Superior temporal gyrus (tissue), 1 donor: ENCODE data around the gene ACE.

Experiments used
- DNase-seq: peaks from one replicate; pipeline ENCODE4 v3.0.0-alpha.2; 2016; ENCODE audit errors: extremely low spot score

The ACE gene

DNA sequence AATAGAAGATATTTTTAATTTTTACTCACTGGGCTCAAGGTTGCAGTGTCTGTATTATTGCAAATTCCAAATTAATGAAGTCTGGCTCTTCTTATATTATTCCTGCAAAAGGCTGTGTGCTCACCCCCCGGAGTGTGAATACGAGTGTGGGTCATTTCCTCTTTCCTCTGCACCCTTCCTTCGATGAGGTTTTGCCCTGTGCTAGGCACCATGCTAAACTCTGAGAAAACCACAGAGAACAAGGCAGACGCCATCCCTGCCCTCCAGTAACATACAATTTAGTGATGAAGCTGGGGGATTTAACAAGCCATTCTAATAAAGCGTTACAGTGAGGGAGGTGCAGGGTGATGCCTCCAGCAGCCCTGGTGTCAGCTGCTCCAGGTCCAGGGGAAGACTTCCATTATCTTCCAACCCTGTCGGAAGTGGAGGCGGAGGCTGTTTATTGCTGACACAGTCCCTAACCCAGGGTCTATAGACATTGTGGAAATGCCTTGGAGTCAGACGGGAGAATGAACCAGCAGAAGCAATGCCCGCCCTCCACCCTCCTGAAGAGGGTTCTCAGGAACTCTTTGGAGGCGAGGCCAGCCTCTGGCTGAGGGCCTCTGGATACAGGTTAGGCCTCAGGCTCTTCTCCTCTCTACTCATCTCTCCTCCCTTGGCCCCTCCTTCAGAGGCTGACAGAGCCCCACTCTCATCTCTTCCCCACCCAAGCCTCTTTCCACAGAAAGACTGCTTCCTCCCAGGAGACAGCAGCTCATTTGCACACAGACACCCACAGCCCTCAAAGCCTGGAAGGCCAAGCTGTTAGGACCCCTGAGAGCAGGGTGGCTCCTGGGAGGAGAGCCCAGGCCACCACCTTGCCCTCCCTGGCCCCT is 2.0 kb upstream of the ACE start:
- DNase-seq = no peak

DNA sequence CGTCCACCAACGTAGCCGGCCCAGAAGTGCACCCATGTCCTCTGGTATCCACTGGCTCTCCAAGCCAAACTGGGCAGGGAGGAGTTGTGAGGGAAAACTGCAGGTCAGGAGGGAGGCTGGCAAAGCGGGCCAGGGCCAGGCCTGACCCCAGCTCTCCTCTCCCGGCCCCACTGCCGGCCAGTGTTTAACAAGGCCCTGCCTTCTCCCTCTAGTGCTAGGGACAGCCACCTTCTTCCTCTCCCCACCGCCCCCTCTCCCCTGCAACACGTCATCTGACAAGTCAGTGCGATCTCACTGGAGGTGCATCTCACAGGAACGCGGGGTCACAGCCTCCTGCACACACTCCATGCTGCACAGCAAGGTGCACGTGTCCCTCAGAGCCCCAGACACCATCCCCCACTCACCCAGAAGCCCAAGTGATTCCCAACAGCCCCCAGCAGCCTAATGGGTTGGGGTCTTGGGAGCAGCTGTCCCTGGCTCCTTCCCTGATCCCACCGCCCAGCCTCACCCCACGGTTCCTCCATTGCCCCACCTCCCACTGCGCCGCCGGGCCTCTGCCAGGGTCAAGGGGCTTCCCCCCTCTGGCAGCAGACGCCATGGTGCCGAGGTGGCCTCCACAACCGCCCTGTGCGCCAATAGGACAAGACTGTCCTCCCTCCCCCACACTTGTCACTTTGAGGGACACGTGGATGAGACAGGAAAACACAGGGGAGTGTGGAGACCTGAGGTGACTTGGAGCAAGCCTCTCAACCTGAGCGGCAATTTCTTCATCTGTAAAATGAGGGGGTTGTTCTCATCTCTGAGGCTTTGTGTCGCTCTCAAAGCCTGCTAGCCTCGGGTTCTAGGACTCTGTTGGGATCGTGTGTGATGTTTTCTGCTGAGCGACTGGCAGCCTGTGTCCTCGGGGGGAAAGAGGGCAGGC is 1.1 kb upstream of the ACE start:
- DNase-seq = no peak

DNA sequence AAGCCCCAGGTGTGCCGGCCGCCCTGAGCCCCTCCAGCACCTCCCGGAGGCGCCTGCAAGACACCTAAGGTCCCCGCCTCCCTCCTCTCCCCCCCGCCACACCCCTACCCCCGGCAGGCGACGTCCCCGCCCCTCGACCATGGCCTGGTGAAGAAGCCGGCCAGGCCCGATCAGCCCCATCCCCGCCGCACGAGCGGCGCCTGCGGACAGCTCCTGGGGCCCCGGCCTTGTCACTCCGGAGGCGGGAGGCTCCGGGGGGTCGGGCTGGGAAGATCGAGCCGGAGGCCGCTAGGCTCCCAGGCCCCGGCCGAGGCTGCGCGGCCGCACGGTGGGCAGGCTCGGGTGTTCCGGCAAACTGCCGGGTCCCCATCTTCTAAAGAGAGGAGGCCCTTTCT is 405 bp upstream of the ACE start:
- no peak for DNase-seq

DNA sequence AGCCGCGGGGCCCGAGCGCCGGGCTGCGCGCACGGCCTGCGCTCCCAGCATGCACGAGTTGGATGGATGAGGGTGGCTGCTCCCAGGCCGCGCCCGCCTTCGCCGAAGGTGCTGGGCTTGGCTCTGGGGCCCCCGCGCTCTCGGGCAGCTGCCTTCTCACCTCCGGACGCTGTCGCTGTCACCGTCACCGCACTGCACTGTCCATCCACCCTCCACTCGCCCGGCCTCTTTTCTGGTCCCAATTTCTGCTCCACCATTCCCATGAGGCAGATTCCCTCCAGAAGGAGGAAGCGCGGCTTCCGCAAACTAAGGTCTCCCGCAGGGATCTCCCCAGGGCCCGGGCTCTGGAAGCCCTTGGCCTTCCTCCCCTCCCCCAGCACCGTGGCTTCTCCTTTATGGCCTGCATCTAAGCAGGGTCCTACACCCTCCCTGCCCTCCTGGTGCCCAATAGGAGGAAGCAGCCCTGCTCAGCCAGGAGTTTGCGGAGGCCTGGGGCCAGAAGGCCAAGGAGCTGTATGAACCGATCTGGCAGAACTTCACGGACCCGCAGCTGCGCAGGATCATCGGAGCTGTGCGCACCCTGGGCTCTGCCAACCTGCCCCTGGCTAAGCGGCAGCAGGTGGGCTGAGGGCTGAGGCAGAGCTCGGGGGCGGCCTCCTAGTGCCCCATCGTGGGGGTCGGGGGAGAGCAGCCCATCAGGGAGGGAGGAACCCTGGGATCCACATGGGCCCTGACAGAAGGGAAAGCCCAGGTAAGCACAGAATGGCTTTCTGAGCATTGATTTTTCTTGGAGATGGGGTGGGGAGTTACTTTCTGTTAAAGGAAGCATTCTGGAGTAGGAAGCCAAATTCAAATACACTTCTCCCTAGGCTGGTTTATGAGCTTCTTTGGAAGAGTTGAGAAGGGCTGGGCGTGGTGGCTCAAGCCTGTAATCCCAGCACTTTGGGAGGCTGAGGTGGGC is 899 bp downstream of the ACE start:
- DNase-seq = no peak

DNA sequence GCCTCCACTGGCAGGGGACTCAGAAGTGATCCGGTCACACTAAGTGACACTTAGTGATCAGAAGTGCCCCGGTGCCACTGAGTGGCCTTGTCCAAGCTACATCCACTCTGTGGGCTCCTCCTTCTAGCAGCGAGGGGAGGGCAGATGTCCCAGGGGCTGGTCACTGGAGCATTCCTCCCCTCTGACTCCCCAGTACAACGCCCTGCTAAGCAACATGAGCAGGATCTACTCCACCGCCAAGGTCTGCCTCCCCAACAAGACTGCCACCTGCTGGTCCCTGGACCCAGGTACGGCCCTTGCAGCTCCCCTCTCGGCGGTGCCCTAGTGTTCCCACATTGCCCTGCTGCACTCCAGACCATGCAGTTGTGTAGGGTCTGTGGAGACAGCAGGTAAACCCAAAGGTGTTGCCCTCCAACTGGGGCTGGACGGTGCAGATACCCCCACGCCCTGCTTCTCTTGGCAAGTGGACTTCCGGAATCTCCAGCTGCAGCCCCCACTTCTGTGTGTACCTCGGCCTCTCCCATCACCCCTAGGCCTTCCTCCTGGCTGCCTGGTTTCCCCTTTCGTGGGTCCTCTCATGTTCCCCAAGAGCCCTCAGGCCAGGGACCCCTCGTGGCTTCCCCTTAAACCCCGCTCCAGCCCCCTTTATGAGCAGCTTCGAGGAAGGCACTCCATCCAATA is 2.1 kb downstream of the ACE start:
- DNase-seq = peak; percentile 38

DNA sequence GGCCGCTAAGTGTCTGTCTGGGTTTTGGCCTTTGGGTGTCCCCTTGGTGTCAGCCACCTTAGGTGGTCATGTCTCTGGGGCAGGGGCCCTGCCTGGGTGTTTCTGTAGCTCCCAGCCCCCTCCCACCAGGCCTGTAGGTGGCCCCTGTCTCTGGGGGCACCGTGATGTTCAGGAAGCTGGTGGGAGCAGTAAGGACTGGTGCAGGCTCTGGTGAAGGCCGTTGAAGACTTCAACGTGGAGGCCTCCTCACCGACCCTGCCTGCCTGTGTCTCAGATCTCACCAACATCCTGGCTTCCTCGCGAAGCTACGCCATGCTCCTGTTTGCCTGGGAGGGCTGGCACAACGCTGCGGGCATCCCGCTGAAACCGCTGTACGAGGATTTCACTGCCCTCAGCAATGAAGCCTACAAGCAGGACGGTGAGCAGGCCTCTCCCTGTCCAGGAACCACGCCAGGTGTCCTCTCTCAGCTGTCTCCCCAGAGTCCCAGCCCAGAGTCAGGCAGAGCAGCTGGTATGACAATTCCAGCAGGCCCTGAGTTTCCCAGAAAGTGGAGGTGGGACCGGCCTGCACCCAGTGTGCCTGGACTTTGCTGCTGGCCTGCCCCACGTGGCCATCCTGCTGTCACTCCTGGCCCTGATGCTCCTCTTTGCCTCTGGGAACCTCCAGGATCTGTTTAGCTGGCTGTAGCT is 2.8 kb downstream of the ACE start:
- no peak for DNase-seq

DNA sequence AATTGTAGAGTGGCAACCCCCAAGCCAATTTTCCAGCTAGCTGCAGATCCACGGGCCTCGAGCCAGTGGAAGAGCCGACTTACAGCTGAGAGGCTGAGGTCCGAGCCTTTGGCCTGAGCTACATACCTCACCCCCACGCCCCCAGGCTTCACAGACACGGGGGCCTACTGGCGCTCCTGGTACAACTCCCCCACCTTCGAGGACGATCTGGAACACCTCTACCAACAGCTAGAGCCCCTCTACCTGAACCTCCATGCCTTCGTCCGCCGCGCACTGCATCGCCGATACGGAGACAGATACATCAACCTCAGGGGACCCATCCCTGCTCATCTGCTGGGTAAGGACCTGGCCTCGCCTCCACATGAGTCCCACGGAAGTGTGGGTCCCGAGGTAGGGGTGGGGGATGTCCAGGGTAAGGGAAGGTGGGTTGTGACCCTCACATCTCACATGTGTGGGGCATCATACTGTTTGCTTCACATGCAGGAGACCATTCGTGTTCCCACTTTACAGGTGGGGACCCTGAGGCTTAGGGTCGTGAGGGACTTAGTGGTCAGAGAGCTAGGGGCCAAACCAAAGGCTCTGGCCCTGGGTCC is 3.4 kb downstream of the ACE start:
- no peak for DNase-seq

DNA sequence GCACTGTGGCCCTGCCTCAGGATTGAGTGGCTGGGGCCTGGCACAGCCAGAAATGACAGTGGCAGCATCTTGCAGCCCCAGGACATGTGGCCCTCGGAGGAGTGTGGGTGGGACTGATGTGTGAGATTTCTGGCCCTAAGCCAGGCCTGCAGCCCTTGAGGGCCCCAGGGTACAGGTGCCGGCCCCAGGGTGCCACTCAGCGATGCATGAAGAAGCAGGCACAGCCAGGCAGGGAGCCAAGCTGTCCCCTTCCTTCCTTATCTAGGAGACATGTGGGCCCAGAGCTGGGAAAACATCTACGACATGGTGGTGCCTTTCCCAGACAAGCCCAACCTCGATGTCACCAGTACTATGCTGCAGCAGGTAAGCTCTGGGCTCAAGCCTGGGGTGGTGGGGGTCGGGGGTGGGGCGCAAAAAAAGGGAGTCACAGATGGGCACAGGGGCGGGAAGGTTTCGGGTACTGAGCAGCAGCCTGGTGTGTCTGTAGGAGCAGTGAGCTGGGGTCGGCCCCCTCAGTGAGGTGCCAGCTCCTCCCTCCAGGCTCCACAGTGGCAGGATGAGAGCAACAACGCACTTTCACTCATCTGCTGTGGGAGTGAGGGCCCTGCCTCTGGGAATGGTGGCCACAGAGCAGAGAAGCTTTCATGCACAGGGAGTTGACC is 4.1 kb downstream of the ACE start:
- DNase-seq = no peak

DNA sequence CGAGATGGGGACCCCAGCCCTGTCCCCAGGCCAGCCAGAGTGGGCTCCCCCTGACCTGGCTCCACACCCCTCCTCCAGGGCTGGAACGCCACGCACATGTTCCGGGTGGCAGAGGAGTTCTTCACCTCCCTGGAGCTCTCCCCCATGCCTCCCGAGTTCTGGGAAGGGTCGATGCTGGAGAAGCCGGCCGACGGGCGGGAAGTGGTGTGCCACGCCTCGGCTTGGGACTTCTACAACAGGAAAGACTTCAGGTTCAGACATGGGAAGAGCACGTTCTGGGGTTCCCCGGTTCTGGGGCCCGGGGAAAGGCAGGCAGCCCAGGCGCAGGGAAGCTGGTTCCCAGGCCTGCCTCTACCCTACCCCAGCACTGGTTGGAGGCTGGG is 4.6 kb downstream of the ACE start:
- no peak for DNase-seq

DNA sequence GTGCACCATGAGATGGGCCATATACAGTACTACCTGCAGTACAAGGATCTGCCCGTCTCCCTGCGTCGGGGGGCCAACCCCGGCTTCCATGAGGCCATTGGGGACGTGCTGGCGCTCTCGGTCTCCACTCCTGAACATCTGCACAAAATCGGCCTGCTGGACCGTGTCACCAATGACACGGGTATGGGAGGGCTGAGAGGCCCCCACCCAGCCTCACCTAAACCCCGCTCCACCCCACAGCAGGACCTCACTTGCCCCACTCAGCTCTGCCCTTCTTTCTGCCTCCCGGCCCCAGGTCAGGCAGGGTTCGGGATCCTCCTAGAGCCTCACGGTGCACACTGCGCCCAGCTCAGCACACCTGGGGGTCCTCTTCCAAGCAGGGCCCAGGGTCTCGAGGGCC is 5.6 kb downstream of the ACE start:
- no peak for DNase-seq

DNA sequence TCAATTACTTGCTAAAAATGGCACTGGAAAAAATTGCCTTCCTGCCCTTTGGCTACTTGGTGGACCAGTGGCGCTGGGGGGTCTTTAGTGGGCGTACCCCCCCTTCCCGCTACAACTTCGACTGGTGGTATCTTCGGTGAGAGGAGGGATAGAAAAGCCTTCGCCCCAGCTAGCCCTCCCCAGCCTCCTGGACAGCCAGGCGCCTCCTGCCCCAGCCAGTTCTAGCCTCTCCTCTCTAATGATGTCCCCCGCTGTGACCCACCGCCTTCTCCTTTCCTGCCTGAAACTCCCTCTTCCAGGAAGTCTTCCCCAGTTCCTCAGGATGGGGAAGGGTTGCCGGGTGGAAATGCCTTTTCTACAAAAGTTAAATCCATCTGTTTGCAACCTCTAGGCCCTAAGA is 6.2 kb downstream of the ACE start:
- DNase-seq = no peak

DNA sequence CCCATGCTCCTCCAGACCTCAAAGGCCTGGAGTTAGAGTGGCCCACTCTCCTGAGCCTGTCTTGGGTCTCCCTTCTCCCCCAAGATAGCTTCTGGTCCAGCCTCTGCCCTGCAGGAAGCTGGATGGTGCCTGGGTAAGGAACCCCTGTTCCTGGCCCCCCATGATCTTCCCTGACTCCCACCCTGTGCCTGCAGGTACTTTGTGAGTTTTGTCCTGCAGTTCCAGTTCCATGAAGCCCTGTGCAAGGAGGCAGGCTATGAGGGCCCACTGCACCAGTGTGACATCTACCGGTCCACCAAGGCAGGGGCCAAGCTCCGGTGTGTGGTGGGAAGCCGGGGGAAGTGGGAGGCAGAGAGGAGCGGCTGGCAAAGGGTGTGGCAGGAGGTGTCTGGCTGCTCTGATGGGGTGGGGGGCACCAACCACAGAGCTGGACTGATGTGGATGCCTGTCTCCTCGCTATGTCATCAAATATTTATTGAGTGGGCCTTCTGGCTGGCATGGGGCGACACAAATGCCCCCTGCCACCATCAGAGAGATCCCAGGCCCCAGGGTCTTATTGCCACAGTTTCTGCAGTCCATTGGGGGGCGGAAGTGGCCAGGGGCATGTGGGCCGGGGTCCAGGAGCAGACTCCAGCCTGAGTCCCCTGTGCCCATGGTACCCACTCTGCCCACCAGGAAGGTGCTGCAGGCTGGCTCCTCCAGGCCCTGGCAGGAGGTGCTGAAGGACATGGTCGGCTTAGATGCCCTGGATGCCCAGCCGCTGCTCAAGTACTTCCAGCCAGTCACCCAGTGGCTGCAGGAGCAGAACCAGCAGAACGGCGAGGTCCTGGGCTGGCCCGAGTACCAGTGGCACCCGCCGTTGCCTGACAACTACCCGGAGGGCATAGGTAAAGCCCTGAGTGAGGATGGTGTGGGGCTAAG is 7.1 kb downstream of the ACE start:
- DNase-seq = no peak

DNA sequence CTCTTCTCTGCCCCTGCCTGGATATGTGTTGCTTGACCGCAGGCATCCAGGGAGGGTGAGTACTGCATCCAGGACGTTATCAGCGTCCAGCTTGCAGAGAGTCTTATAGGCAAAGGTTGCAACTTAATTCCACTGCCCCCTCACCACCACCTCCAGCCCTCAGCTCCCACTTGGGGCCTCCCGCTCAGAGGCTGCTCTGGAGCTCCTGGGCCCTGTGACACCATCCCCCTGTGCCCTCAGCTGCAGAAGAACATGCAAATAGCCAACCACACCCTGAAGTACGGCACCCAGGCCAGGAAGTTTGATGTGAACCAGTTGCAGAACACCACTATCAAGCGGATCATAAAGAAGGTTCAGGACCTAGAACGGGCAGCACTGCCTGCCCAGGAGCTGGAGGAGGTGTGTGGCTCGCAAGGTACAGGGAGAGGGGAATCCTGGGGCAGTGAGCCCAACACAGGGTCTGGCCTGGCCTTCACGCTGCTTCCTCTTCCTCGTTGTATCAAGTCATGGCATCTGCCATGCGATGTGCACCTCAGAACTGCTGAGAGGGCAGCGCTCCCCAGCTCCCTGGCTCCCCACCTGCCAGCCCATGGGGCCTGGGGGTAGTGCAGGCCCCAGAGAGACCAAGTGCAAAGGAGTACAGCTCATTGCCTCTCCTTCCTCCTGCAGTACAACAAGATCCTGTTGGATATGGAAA is 9.6 kb downstream of the ACE start:
- no peak for DNase-seq

DNA sequence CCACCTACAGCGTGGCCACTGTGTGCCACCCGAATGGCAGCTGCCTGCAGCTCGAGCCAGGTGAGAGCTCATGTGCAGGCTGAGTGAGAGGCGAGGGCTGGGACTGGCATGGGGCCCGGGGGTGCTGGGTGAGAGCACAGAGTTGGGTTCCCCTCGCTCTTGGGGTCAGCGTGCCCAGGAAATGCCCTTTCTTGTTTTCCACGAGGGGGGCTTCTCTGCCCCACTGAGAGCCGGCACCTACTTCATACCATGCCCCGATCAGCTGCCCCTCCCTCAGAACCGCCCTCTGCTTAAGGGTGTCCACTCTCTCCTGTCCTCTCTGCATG is 10.1 kb downstream of the ACE start:
- no peak for DNase-seq

DNA sequence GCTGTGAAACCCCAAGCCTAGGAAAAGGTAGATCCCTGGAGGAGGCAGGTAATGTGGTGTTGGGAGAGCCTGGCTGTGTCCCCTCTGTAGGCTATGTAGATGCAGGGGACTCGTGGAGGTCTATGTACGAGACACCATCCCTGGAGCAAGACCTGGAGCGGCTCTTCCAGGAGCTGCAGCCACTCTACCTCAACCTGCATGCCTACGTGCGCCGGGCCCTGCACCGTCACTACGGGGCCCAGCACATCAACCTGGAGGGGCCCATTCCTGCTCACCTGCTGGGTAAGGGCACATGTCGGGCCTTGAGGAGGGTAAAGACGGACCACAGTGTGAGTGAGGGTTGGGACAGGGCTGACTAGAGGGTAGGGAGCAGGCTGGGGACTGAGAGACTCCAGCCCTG is 12.0 kb downstream of the ACE start:
- DNase-seq = no peak

DNA sequence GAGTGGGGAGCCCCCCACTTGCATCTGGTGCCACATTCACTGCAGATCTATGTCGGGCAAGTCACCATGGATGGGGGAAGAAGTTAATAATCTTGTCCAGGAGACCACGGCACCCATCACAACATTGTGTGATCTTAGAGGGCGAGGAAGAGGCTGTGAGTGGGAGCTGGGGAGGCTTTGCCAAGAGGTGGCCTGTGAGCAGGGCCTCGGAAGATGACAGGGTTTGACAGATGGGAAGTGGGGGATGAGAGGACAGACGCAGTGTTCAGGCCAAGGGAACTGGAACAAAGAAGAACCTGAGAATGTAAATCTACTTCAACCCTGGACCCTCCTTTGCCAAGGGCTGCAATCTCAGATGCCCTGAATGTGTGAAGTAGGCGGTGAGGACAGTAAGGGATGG is 12.4 kb downstream of the ACE start:
- DNase-seq = no peak

DNA sequence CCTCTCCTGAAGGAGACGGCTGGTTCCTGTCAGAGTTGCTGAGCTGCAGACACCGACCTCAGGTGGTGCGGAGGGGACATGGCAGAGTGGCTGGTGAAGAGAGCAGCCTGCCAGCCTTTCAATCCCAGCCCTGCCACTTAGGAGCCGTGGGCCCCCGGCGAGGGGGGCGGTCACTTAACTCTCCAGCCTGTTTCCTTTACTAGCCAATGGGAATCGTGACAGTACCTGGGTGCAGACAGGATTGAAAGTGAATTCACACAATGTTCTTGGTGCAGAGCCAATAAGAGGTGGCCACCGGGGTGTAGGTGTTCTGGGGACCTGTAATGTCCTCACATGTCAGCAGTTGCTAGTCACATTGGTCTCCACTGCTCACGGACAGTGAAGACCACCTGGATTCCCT is 13.5 kb downstream of the ACE start:
- DNase-seq = no peak

DNA sequence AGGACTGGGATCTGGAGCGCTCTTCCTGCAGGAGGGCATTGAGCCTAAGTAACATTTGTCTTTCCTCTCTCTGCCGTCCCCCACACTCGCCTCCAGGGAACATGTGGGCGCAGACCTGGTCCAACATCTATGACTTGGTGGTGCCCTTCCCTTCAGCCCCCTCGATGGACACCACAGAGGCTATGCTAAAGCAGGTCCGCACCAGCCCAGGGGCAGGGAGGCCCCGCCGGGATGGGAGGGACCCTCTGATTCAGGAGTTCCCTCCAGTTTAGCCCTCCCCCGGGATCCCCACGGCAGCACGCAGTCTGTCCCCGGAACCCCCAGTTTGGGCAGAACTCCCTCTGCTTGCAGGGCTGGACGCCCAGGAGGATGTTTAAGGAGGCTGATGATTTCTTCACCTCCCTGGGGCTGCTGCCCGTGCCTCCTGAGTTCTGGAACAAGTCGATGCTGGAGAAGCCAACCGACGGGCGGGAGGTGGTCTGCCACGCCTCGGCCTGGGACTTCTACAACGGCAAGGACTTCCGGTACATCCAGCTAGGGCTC is 14.1 kb downstream of the ACE start:
- DNase-seq = no peak
